Tibial nerve (tissue), 4 donors: ENCODE data around the gene SPDYE18. TPM values are rescaled to one million over a fixed set of nuclear protein-coding genes. Genes with fewer than 3 reads are reported as not detected.

Experiments used
- small RNA-seq: library from RNA; depleted of rRNA; stranded (forward); fragments of <200 nt; gene quantifications from one replicate; pipeline ENCODE3, GENCODE V24; 2016
- total RNA-seq, 4 donors: library from RNA; depleted of rRNA; stranded (reverse); fragments of >200 nt; gene quantifications; one replicate each; pipeline ENCODE4 v1.1.0, GENCODE V29; 2016

Gene SPDYE18
- total RNA-seq, 4 donors from 2014 or later, result 3.1 to 8.4 (median 4.4) TPM

Small RNA genes lying within 50 kb of the gene (small RNA-seq; reads per million reads assigned to genes)
- not detected for gene RF00019

Other genes with a start within 250 kb of the SPDYE18 start
- gene SPDYE17, start 30.2 kb downstream of the SPDYE18 start, total RNA-seq, result not detected
- 10 to 100 TPM; 14.7 to 23.6 (median 17.6) TPM for gene CCDC146, start 60.1 kb upstream of the SPDYE18 start, total RNA-seq
- 100 to 1,000 TPM in 3 of 4 donors, 10 to 100 TPM in 1; 30.0 to 214 (median 170) TPM for gene FGL2, start 137.3 kb upstream of the SPDYE18 start, total RNA-seq